COR-L47 (cell line): ENCODE results near the gene PIK3R1.
"Not testable (repeated sequence)": the region's sequence is repeated elsewhere in the genome, so short reads cannot be mapped to it uniquely, and the experiment has no call there.

ENCODE experiments used
- DNase-seq: peaks from one replicate; lab custom pipeline; 2025; lab: John Stamatoyannopoulos, UW

Gene PIK3R1

GRCh38 chr5:68226546-68227073 lies 11.1 kb downstream of the PIK3R1 start:
- no peak for DNase-seq

- no peak for DNase-seq
Measured at GRCh38 chr5:68227532-68228160, 12.1 kb downstream of the PIK3R1 start.

- DNase-seq = no peak
Measured at GRCh38 chr5:68229416-68229815, 13.9 kb downstream of the PIK3R1 start.

- no peak for DNase-seq
Measured at GRCh38 chr5:68230285-68230684, 14.7 kb downstream of the PIK3R1 start.

GRCh38 chr5:68231414-68232076 lies 16.0 kb downstream of the PIK3R1 start:
- DNase-seq = no peak

- no peak for DNase-seq
Measured at GRCh38 chr5:68232277-68232676, 16.7 kb downstream of the PIK3R1 start.

- DNase-seq = no peak
Measured at GRCh38 chr5:68233075-68233474, 17.5 kb downstream of the PIK3R1 start.

- DNase-seq = not testable (repeated sequence)
Measured at GRCh38 chr5:68235229-68235628, 19.7 kb downstream of the PIK3R1 start.

- no peak for DNase-seq
Measured at GRCh38 chr5:68237715-68238114, 22.2 kb downstream of the PIK3R1 start.

GRCh38 chr5:68239487-68239886 lies 23.9 kb downstream of the PIK3R1 start:
- DNase-seq = no peak

GRCh38 chr5:68240202-68240601 lies 24.6 kb downstream of the PIK3R1 start:
- DNase-seq = no peak

GRCh38 chr5:68240771-68241170 lies 25.2 kb downstream of the PIK3R1 start:
- no peak for DNase-seq

- DNase-seq = no peak
Measured at GRCh38 chr5:68242743-68243142, 27.2 kb downstream of the PIK3R1 start.

GRCh38 chr5:68243251-68243650 lies 27.7 kb downstream of the PIK3R1 start:
- no peak for DNase-seq

- no peak for DNase-seq
Measured at GRCh38 chr5:68243681-68244080, 28.1 kb downstream of the PIK3R1 start.

GRCh38 chr5:68245319-68245718 lies 29.8 kb downstream of the PIK3R1 start:
- DNase-seq = no peak

- no peak for DNase-seq
Measured at GRCh38 chr5:68246802-68247201, 31.2 kb downstream of the PIK3R1 start.

GRCh38 chr5:68247627-68248026 lies 32.1 kb downstream of the PIK3R1 start:
- no peak for DNase-seq

- no peak for DNase-seq
Measured at GRCh38 chr5:68248896-68249295, 33.3 kb downstream of the PIK3R1 start.

- no peak for DNase-seq
Measured at GRCh38 chr5:68249520-68249919, 34.0 kb downstream of the PIK3R1 start.

- no peak for DNase-seq
Measured at GRCh38 chr5:68250661-68251298, 35.2 kb downstream of the PIK3R1 start.

- no peak for DNase-seq
Measured at GRCh38 chr5:68251386-68251785, 35.8 kb downstream of the PIK3R1 start.
